PC-9 (cell line): Measurements from ENCODE around the gene RNU1-2. TPM values are rescaled to one million over a fixed set of nuclear protein-coding genes. Genes with fewer than 3 reads are reported as not detected.

ENCODE experiments used
- BruUV-seq: library from RNA; stranded (reverse); fragments of 400-500 nt; replicated peaks from 2 replicates; lab custom pipeline; 2021; lab: Mats Ljungman, UMichigan
- CTCF ChIA-PET: fragments of 300-600 bp; sonication (Branson Sonifier 250); formaldehyde crosslinking; loops from one replicate; lab custom pipeline; 2022; ENCODE audit warnings: antibody characterized with exemption; lab: Charles Lee
- POLR2A ChIA-PET: fragments of 300-600 bp; sonication (Branson Sonifier 250); formaldehyde crosslinking; loops from one replicate; lab custom pipeline; 2022; ENCODE audit warnings: antibody characterized with exemption; ENCODE audit not compliant: unreplicated experiment; lab: Charles Lee
- DNase-seq, 2 experiments: peaks; one replicate each; pipeline versions ENCODE4 v3.0.0 to v3.0.0-alpha.2; 2015 to 2022; ENCODE audit warnings: mixed read lengths in 1 of 2
- H2AFZ ChIP-seq: fragments of 200-600 bp; sonication (generic); 2 replicates; pipeline ENCODE4 v1.8.1; 2017; ENCODE audit warnings: antibody characterized with exemption
- H3F3A ChIP-seq: fragments of 200-600 bp; sonication (generic); 2 replicates; pipeline ENCODE4 v1.8.1; 2017; ENCODE audit warnings: antibody characterized with exemption, mild to moderate bottlenecking, low read depth; ENCODE audit not compliant: insufficient read depth
- H3K27ac ChIP-seq: fragments of 200-600 bp; sonication (generic); 2 replicates; pipeline ENCODE4 v1.6.1; 2016; ENCODE audit warnings: mixed run types
- H3K27me3 ChIP-seq: fragments of 200-600 bp; sonication (generic); 2 replicates; pipeline ENCODE4 v1.6.1; 2016; ENCODE audit warnings: low read depth, mixed run types; ENCODE audit not compliant: insufficient read depth
- H3K36me3 ChIP-seq: fragments of 200-600 bp; sonication (generic); 2 replicates; pipeline ENCODE4 v1.6.1; 2016; ENCODE audit warnings: low read depth, mixed run types
- H3K4me1 ChIP-seq: fragments of 200-600 bp; sonication (generic); replicated peaks from 2 replicates; pipeline ENCODE4 v1.6.1; 2016; ENCODE audit warnings: mixed run types; ENCODE audit not compliant: insufficient read depth
- H3K4me2 ChIP-seq: fragments of 200-600 bp; sonication (generic); 2 replicates; pipeline ENCODE4 v1.6.1; 2017; ENCODE audit warnings: mixed run types
- H3K4me3 ChIP-seq: fragments of 200-600 bp; sonication (generic); 2 replicates; pipeline ENCODE4 v1.6.1; 2016; ENCODE audit warnings: mixed run types
- H3K79me2 ChIP-seq: fragments of 200-600 bp; sonication (generic); 2 replicates; pipeline ENCODE4 v1.6.1; 2017; ENCODE audit warnings: low read depth, mixed run types
- H3K9me2 ChIP-seq: fragments of 200-600 bp; sonication (generic); 2 replicates; pipeline ENCODE4 v1.8.1; 2017; ENCODE audit warnings: mild to moderate bottlenecking; ENCODE audit not compliant: insufficient read depth
- H3K9me3 ChIP-seq: fragments of 200-600 bp; sonication (generic); 2 replicates; pipeline ENCODE4 v1.8.1; 2016; ENCODE audit warnings: low read depth; ENCODE audit not compliant: insufficient read depth
- H4K20me1 ChIP-seq: fragments of 200-600 bp; sonication (generic); 2 replicates; pipeline ENCODE4 v1.8.1; 2017; ENCODE audit not compliant: insufficient read depth
- EZH2 ChIP-seq: fragments of 200-600 bp; sonication (generic); IDR thresholded peaks from 2 replicates; pipeline ENCODE4 v1.8.0; 2017; ENCODE audit warnings: antibody characterized with exemption, low read depth
- intact Hi-C: fragments of 100-400 bp; cut with micrococcal nuclease; formaldehyde crosslinking; loops from one replicate; pipeline ENCODE4 v1.10.0; 2022; ENCODE audit not compliant: unreplicated experiment
- total RNA-seq: library from RNA; stranded (reverse); gene quantifications from 2 replicates; pipeline ENCODE4 v1.2.3, GENCODE V29; 2021
- TF ChIP-seq, protein P1 (sequence below): fragments of 200-600 bp; sonication (generic); conservative IDR thresholded peaks from 2 replicates; pipeline ENCODE4 v1.6.1; 2017; ENCODE audit warnings: mixed run types, antibody characterized with exemption, mild to moderate bottlenecking, moderate library complexity

RNU1-2 gene
- total RNA-seq, 1 experiment from 2014 or later = 1,333 TPM

DNA sequence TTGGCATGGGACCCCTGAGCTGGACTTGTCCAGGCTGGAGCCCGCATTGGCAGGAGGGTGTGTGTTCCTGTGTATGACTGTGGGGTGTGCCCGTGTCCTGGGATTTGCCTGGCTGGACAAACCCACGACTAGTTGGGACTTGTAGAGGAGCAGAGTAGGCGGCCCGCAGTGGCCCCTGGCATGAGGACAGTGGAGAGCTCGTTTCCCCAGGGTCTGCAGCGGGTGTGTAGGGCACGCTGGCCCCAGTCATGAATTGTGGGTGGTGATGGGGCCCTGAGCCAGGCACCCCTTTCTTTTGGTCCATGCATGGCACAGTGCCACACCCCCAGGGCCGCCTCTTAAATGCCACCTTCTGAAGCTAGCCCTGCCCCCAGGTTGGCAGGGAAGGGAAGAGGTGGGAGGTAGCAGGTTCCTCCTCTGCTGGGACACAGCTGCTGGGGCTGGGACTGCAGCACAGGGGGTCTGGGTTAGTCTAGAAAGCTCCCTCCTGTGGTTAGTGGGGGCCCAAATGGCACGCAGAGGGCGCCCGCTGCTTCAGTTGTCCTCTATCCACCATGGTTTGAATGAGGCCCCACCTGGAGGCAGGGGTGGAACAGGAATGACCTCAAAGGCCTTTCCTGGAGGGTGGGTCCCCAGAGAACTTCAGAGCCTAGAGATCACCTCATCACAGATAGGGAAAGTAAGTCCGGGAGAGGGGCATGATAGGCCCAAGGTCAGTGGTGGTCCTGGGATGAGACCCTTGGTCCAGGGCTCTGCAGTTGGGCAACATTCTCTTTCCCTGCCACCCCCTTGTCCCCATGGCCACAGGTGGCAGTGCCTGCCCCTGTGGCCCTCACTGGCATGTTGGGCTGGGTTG lies 30.1 kb downstream of the RNU1-2 start:
- Histone ChIP-seq H3K4me3 (no peak overlapping the region), H3K4me2 (no peak overlapping the region), H2AFZ (no peak overlapping the region), H3K27me3 (no peaks in the 10 kb centered on the region), H3K36me3 (no peaks in the 10 kb centered on the region), H3K27ac (no peak overlapping the region), H3K9me3 (no peaks in the 10 kb centered on the region), H3K4me1 (no peaks in the 10 kb centered on the region), H3K9me2 (no peaks in the 10 kb centered on the region), H4K20me1 (no peaks in the 10 kb centered on the region), H3F3A (no peaks in the 10 kb centered on the region), H3K79me2 (no peaks in the 10 kb centered on the region)
- CTCF ChIA-PET = no interaction called here
- intact Hi-C loops = no loop called here
- no peak for TF ChIP-seq EZH2
- TF ChIP-seq, protein P1, sequence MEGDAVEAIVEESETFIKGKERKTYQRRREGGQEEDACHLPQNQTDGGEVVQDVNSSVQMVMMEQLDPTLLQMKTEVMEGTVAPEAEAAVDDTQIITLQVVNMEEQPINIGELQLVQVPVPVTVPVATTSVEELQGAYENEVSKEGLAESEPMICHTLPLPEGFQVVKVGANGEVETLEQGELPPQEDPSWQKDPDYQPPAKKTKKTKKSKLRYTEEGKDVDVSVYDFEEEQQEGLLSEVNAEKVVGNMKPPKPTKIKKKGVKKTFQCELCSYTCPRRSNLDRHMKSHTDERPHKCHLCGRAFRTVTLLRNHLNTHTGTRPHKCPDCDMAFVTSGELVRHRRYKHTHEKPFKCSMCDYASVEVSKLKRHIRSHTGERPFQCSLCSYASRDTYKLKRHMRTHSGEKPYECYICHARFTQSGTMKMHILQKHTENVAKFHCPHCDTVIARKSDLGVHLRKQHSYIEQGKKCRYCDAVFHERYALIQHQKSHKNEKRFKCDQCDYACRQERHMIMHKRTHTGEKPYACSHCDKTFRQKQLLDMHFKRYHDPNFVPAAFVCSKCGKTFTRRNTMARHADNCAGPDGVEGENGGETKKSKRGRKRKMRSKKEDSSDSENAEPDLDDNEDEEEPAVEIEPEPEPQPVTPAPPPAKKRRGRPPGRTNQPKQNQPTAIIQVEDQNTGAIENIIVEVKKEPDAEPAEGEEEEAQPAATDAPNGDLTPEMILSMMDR = no peak
- no TSS peak for BruUV-seq
- POLR2A ChIA-PET = no interaction called here
- DNase-seq = no peak

DNA sequence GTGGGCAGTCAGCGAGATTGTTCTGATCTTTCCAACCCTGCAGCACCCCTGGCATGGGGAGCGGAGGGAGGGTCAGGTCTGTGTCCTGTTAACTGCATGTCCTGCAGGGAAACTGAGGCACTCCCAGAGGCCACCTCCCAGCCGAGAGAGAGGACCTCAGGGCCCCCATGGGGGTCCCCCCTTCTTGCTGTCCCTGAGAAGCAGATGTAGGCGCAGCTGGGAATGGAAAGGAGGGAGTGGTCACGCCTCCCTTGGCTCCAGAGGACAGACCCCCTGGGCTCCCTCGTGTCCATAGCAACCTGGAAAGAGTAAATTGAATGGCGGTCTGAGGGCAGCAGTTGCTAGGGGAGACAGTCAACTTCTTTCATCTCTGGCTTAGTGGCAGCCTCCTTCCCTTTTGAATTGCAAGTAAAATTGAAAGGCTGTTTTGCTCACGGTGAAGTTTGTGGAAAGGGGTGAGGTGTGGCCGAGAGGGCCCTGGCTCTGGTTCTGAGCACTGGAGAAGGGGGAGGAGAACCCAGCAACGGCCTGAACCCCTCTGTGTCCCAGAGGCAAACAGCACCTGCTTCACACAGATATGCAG lies 30.8 kb downstream of the RNU1-2 start:
- Histone ChIP-seq H3K27ac (no peak overlapping the region), H3K9me3 (no peaks in the 10 kb centered on the region), H3K27me3 (no peaks in the 10 kb centered on the region), H3K79me2 (no peaks in the 10 kb centered on the region), H3K4me1 (no peaks in the 10 kb centered on the region), H2AFZ (no peak overlapping the region), H3K4me3 (no peak overlapping the region), H4K20me1 (no peaks in the 10 kb centered on the region), H3K36me3 (no peaks in the 10 kb centered on the region), H3K4me2 (no peak overlapping the region), H3F3A (no peaks in the 10 kb centered on the region), H3K9me2 (no peaks in the 10 kb centered on the region)
- DNase-seq = no peak
- ChIA-PET CTCF (no interaction called here), POLR2A (no interaction called here)
- intact Hi-C loops = no loop called here
- TF ChIP-seq, protein P1 = no peak
- no peak for TF ChIP-seq EZH2
- no TSS peak for BruUV-seq

DNA sequence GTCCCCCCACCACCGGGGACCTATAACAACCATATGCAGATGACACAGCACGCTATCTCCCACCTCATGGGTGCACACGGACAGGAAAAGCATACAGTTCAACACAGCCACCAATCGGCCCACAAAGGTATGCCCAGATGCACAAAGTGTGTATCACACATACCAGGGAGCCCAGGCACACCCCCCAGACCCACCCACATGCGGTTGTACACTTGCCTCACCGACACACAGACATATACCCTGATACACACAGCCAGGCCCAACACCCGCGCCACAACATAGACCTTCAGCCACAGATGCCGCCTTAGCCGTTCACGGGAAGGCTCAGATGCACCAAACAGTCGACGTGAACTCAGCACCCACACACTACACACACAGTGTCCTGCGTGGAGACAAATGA lies 31.5 kb downstream of the RNU1-2 start:
- H3K79me2 ChIP-seq = no peaks in the 10 kb centered on the region
- no peak overlapping the region for H3K27ac ChIP-seq
- no peaks in the 10 kb centered on the region for H4K20me1 ChIP-seq
- H3K27me3 ChIP-seq = no peaks in the 10 kb centered on the region
- H3K9me3 ChIP-seq = no peaks in the 10 kb centered on the region
- DNase-seq = no peak
- no peaks in the 10 kb centered on the region for H3K36me3 ChIP-seq
- ChIA-PET CTCF (no interaction called here), POLR2A (no interaction called here)
- H3F3A ChIP-seq = no peaks in the 10 kb centered on the region
- no peak overlapping the region for H2AFZ ChIP-seq
- no peak overlapping the region for H3K4me2 ChIP-seq
- BruUV-seq = no TSS peak
- H3K4me1 ChIP-seq = no peaks in the 10 kb centered on the region
- H3K9me2 ChIP-seq = no peaks in the 10 kb centered on the region
- H3K4me3 ChIP-seq = no peak overlapping the region
- intact Hi-C loops = no loop called here
- no peak for TF ChIP-seq EZH2
- TF ChIP-seq, protein P1 = no peak
